H9 (cell line): ENCODE results near the gene DDI2. TPM values are rescaled to one million over a fixed set of nuclear protein-coding genes. Genes with fewer than 3 reads are reported as not detected.

ENCODE experiments used
- DNase-seq: peaks from one replicate; pipeline ENCODE4 v3.0.0-alpha.2; 2017
- H2AFZ ChIP-seq: one replicate; pipeline ENCODE4 v1.6.1; 2013; ENCODE audit warnings: mild to moderate bottlenecking, low read length, control low read depth, moderate library complexity
- H2AK5ac ChIP-seq: 2 replicates; pipeline ENCODE4 v1.6.1; 2013; ENCODE audit warnings: low read length, control low read depth, mixed read lengths; ENCODE audit not compliant: insufficient read length
- H2BK120ac ChIP-seq: one replicate; pipeline ENCODE4 v1.6.1; 2013; ENCODE audit warnings: low read depth, mild to moderate bottlenecking, low read length, control low read depth, inconsistent platforms; ENCODE audit not compliant: poor library complexity, severe bottlenecking
- H2BK12ac ChIP-seq: 2 replicates; pipeline ENCODE4 v1.6.1; 2013; ENCODE audit warnings: low read length, control low read depth, mixed read lengths, low read depth; ENCODE audit not compliant: insufficient read length
- H2BK15ac ChIP-seq: 2 replicates; pipeline ENCODE4 v1.6.1; 2013; ENCODE audit warnings: low read depth, low read length, control low read depth
- H2BK20ac ChIP-seq: one replicate; pipeline ENCODE4 v1.6.1; 2013; ENCODE audit warnings: low read depth, mild to moderate bottlenecking, low read length, control low read depth, inconsistent platforms; ENCODE audit not compliant: poor library complexity, severe bottlenecking
- H2BK5ac ChIP-seq: 2 replicates; pipeline ENCODE4 v1.6.1; 2013; ENCODE audit warnings: low read length, control low read depth, mixed read lengths; ENCODE audit not compliant: insufficient read length
- H3K14ac ChIP-seq: 2 replicates; pipeline ENCODE4 v1.6.1; 2013; ENCODE audit warnings: low read length, control low read depth; ENCODE audit not compliant: insufficient read depth
- H3K18ac ChIP-seq: 2 replicates; pipeline ENCODE4 v1.6.1; 2013; ENCODE audit warnings: low read depth, mild to moderate bottlenecking, mixed read lengths, low read length, control low read depth; ENCODE audit not compliant: insufficient read length
- H3K23ac ChIP-seq: 2 replicates; pipeline ENCODE4 v1.6.1; 2013; ENCODE audit warnings: low read length, control low read depth, mixed read lengths, low read depth; ENCODE audit not compliant: insufficient read length
- H3K23me2 ChIP-seq: 2 replicates; pipeline ENCODE4 v1.6.1; 2013; ENCODE audit warnings: low read depth, mild to moderate bottlenecking, mixed read lengths, low read length, control low read depth; ENCODE audit not compliant: insufficient read length, poor library complexity, severe bottlenecking
- H3K27ac ChIP-seq: 2 replicates; pipeline ENCODE4 v1.5.1; 2013; ENCODE audit warnings: low read length, control low read depth, mixed read lengths, low read depth; ENCODE audit not compliant: insufficient read length
- H3K27me3 ChIP-seq: 2 replicates; pipeline ENCODE4 v1.6.1; 2013; ENCODE audit warnings: low read length, control low read depth, inconsistent platforms; ENCODE audit not compliant: insufficient read depth
- H3K4ac ChIP-seq: 2 replicates; pipeline ENCODE4 v1.6.1; 2013; ENCODE audit warnings: low read depth, mild to moderate bottlenecking, control low read depth, inconsistent platforms, low read length, moderate library complexity
- H3K4me1 ChIP-seq: 2 replicates; pipeline ENCODE4 v1.6.1; 2013; ENCODE audit warnings: low read length, control low read depth, inconsistent platforms; ENCODE audit not compliant: insufficient read depth
- H3K4me2 ChIP-seq: 2 replicates; pipeline ENCODE4 v1.6.1; 2013; ENCODE audit warnings: low read length, control low read depth, mixed read lengths; ENCODE audit not compliant: insufficient read length, insufficient read depth
- H3K56ac ChIP-seq: 2 replicates; pipeline ENCODE4 v1.6.1; 2013; ENCODE audit warnings: low read depth, mild to moderate bottlenecking, mixed read lengths, low read length, control low read depth; ENCODE audit not compliant: insufficient read length
- H3K79me1 ChIP-seq: 2 replicates; pipeline ENCODE4 v1.6.1; 2013; ENCODE audit warnings: low read depth, mild to moderate bottlenecking, moderate library complexity, low read length, control low read depth, inconsistent platforms; ENCODE audit not compliant: insufficient read depth, poor library complexity, severe bottlenecking
- H3K79me2 ChIP-seq: 2 replicates; pipeline ENCODE4 v1.6.1; 2013; ENCODE audit warnings: low read length, control low read depth, inconsistent platforms; ENCODE audit not compliant: insufficient read depth
- H3K9ac ChIP-seq: 2 replicates; pipeline ENCODE4 v1.6.1; 2013; ENCODE audit warnings: low read length, control low read depth, mixed read lengths; ENCODE audit not compliant: insufficient read length; ENCODE audit errors: extremely low read depth
- H3K9me3 ChIP-seq: one replicate; pipeline ENCODE4 v1.6.1; 2013; ENCODE audit warnings: low read depth, low read length, inconsistent platforms; ENCODE audit not compliant: control insufficient read depth
- H3T11ph ChIP-seq: one replicate; pipeline ENCODE4 v1.6.1; 2013; ENCODE audit warnings: mild to moderate bottlenecking, low read length, control low read depth, inconsistent platforms
- H4K20me1 ChIP-seq: one replicate; pipeline ENCODE4 v1.6.1; 2013; ENCODE audit not compliant: control insufficient read depth, insufficient read length, insufficient read depth
- H4K5ac ChIP-seq: 2 replicates; pipeline ENCODE4 v1.6.1; 2013; ENCODE audit warnings: low read depth, mild to moderate bottlenecking, mixed read lengths, low read length, control low read depth; ENCODE audit not compliant: insufficient read length
- H4K8ac ChIP-seq: replicated peaks from 2 replicates; pipeline ENCODE4 v1.6.1; 2013; ENCODE audit warnings: low read length, control low read depth, mixed read lengths, low read depth; ENCODE audit not compliant: insufficient read length
- H4K91ac ChIP-seq: 2 replicates; pipeline ENCODE4 v1.6.1; 2013; ENCODE audit warnings: low read depth, mild to moderate bottlenecking, moderate library complexity, mixed read lengths, low read length, control low read depth; ENCODE audit not compliant: insufficient read length
- H3K27ac Mint-ChIP-seq, 3 experiments: 2 replicates in 2 of 3; 3 replicates in 1 of 3; pipeline ENCODE4 v1.8.0; 2020 to 2021; ENCODE audit warnings: mixed read lengths in 3 of 3, mild to moderate bottlenecking in 1 of 3, moderate library complexity in 1 of 3
- H3K27me3 Mint-ChIP-seq: 2 replicates; pipeline ENCODE4 v1.8.0; 2021; ENCODE audit warnings: low read depth, mild to moderate bottlenecking, moderate library complexity, mixed read lengths
- H3K36me3 Mint-ChIP-seq, 3 experiments: 2 replicates in 2 of 3; 3 replicates in 1 of 3; pipeline ENCODE4 v1.8.0; 2020 to 2021; ENCODE audit warnings: low read depth in 3 of 3, mixed read lengths in 3 of 3; ENCODE audit not compliant: insufficient read depth in 1 of 3
- H3K4me1 Mint-ChIP-seq, 2 experiments: 2 replicates each; pipeline ENCODE4 v1.8.0; 2020; ENCODE audit warnings: mixed read lengths in 2 of 2
- H3K4me3 Mint-ChIP-seq, 2 experiments: 2 replicates in 1 of 2; 3 replicates in 1 of 2; pipeline ENCODE4 v1.8.0; 2020 to 2021; ENCODE audit warnings: mild to moderate bottlenecking in 2 of 2, mixed read lengths in 2 of 2, moderate library complexity in 1 of 2
- H3K9me3 Mint-ChIP-seq, 2 experiments: 2 replicates in 1 of 2; 3 replicates in 1 of 2; pipeline ENCODE4 v1.8.0; 2020; ENCODE audit warnings: mild to moderate bottlenecking in 2 of 2, mixed read lengths in 2 of 2, moderate library complexity in 1 of 2
- CTCF ChIP-seq: fragments of 200-600 bp; sonication (generic); conservative IDR thresholded peaks from 3 replicates; pipeline ENCODE4 v1.8.0; 2021; ENCODE audit warnings: antibody characterized with exemption, mild to moderate bottlenecking
- WGBS: extraction: QIAGEN DNeasy Blood & Tissue Kit; methylation state at CpG from one replicate; pipeline ENCODE4 v1.1.7; 2013; ENCODE audit warnings: missing lambda C conversion rate, low lambda C conversion rate, mixed read lengths; ENCODE audit not compliant: insufficient read length; ENCODE audit errors: extremely low coverage; 5-methylcytosine and 5-hydroxymethylcytosine counted together
- total RNA-seq: library from RNA; stranded (reverse); gene quantifications from 2 replicates; pipeline ENCODE4 v1.2.1, GENCODE V29; 2021

DDI2 gene
- total RNA-seq, 1 experiment from 2014 or later = 45.0 TPM

- H3K4me1 ChIP-seq = no peaks in the 10 kb centered on the region
- no peak overlapping the region for H2BK120ac ChIP-seq
- Mint-ChIP-seq H3K27ac (peak overlapping the region in 2 of 3 experiments; percentile 13 to 44; a peak in 2 of 7 replicates), H3K4me1 (peaks cover 3% of the 10 kb centered on the region in 2 experiments; a peak in 3 of 4 replicates), H3K9me3 (no peaks in the 10 kb centered on the region), H3K4me3 (no peak overlapping the region), H3K27me3 (no peaks in the 10 kb centered on the region), H3K36me3 (peaks cover 13 to 68% (median 61%) of the 10 kb centered on the region in 3 experiments; a peak in 6 of 7 replicates)
- no peaks in the 10 kb centered on the region for H3K27me3 ChIP-seq
- H3K79me2 ChIP-seq = 0 out of 2 replicates have a peak, but pooled peaks cover 2% of the 10 kb centered on the region
- H4K20me1 ChIP-seq = no peaks in the 10 kb centered on the region
- no peaks in the 10 kb centered on the region for H3K23me2 ChIP-seq
- no peak overlapping the region for H3K4ac ChIP-seq
- no peak overlapping the region for H3K18ac ChIP-seq
- H3K23ac ChIP-seq = no peak overlapping the region
- no peak overlapping the region for H3K27ac ChIP-seq
- no peak overlapping the region for H2AK5ac ChIP-seq
- no peak overlapping the region for H2BK20ac ChIP-seq
- no CpG with 5 or more reads among the region's 18 CpGs for WGBS
- no peak overlapping the region for H2BK15ac ChIP-seq
- no peaks in the 10 kb centered on the region for H3K9me3 ChIP-seq
- no peak overlapping the region for H2BK12ac ChIP-seq
- H3K9ac ChIP-seq = no peak overlapping the region
- no peak overlapping the region for H3T11ph ChIP-seq
- no peak overlapping the region for H4K8ac ChIP-seq
- H3K14ac ChIP-seq = no peak overlapping the region
- no peak overlapping the region for H4K5ac ChIP-seq
- no peak overlapping the region for H4K91ac ChIP-seq
- TF ChIP-seq CTCF = no peak
- H2BK5ac ChIP-seq = no peak overlapping the region
- H2AFZ ChIP-seq = no peak overlapping the region
- no peaks in the 10 kb centered on the region for H3K79me1 ChIP-seq
- DNase-seq = no peak
- H3K4me2 ChIP-seq = no peak overlapping the region
- H3K56ac ChIP-seq = no peak overlapping the region
Observed at GRCh38 chr1:15568387-15569073, 48.7 kb upstream of the DDI2 start.
